HG03064 (cell line): ENCODE data around the gene SMC4.
A peak's percentile ranks its signal among the peaks of the same experiment; 100 is the strongest.
"Not testable (repeated sequence)": the region's sequence is repeated elsewhere in the genome, so short reads cannot be mapped to it uniquely, and the experiment has no call there.

Experiments
- ATAC-seq: cut with Tn5 transposase; IDR thresholded peaks from one replicate; pipeline ENCODE4 v1.9.1; 2021; ENCODE audit warnings: low read depth; ENCODE audit not compliant: unreplicated experiment

Gene SMC4

DNA sequence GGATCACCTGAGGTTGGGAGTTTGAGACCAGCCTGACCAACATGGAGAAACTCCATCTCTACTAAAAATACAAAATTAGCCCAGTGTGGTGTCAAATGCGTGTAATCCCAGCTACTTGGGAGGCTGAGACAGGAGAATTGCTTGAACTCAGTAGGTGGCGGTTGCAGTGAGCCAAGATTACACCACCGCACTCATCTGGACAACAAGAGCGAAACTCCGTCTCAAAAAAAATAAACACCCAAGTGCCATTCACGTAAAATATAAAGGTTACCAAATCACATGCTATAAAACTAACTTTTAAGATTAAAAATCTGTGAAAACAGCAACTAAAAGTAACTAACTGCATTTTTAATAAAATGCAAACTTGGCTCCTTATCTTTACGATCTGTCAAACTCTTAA, 41.2 kb downstream of the SMC4 start:
- no peak for ATAC-seq

- no peak for ATAC-seq
Measured at GRCh38 chr3:160444411-160444810, 45.0 kb downstream of the SMC4 start.

DNA sequence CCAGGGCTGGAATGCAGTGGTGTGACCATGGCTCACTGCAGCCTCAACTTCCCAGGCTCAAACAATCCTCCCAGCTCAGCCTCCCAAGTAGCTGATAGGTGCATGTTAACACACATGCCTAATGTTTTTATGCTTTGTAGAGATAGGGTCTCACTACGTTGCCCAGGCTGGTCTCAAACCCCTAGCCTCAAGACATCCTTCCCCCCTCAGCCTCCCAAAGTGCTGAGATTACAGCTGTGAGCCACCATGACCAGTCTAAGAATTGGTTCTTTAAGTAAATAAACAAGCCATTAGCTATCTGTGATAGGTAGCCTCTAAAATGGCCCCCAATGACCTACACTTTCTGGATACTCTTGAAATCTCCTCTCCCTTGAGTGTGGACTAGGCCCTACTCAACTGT, 46.4 kb downstream of the SMC4 start:
- no peak for ATAC-seq

DNA sequence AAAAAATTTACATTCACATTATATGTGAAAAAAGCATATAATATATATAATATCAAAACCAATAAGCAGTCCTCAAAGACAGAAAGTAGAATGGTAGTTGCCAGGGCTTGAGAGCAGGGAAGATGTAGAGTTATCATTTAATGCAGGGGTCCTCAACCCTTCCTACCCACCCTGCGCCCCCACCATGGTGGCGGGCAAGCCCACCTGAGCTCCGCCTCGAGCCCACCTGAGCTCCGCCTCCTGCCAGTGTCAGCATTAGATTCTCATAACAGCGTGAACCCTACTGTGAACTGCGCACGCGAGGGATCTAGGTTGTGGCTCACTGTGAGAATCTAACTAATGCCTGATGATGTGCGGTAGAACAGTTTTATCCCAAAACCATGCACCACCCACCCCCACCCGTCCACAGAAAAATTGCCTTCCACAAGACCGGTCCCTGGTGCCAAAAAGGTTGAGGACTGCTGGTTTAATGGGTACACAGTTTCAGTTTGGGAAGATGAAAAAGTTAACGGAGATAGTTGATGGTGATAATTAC, 47.1 kb downstream of the SMC4 start:
- ATAC-seq, result no peak

DNA sequence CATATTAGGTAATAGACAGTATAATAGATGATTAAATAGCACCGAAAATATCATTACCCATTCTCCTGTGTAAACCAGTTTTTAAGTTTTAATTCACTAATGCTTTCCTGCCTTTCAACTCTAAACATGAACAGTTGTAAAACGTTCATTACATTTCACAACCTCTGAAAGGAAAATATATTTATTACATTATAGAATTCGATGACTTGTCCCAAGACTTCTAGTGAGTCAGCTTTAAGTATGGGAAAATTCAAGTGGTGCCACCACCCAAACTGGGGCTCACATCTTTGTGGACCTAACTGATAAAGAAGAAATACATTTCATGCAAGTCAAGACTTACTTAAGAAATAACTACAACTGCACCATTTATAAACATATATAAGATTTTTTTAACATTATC, 48.1 kb downstream of the SMC4 start:
- no peak for ATAC-seq

DNA sequence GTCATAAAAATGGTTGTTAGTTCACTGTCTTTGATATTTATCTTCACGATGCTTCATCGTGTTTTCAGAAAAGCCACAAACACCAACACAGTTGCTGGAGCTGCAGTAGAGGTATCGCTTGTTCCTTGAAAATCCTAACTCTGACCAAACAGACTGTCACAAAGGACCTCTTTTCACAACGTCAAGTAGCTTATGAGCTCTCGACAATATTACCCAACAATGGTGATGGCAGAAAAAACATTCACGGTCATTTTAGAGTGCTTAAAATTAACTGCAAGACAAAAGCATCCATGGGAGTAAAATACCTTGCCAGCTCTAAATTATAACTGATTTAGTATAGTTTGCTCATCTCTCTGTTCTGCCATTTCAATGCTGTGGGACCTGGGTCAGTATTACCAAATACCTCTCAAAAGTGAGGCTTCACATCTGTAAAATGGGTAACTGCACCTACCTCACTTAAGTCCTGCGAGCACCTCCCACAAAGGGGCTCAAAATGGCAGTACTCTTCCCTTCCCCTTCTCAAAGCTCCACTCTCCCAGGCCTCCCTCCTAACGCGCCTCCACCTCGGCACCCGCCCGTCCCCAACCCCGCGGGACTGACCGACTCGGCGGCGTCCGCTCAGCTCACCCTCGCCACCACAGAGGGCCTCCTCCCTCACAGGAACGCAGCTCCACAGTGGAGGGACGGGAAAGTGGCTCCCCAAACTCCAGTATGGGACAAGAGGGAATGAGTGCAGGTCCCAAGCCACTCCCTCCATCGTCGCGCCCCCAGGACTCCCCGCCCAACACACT, 49.6 kb downstream of the SMC4 start:
- peak; percentile 37 for ATAC-seq

DNA sequence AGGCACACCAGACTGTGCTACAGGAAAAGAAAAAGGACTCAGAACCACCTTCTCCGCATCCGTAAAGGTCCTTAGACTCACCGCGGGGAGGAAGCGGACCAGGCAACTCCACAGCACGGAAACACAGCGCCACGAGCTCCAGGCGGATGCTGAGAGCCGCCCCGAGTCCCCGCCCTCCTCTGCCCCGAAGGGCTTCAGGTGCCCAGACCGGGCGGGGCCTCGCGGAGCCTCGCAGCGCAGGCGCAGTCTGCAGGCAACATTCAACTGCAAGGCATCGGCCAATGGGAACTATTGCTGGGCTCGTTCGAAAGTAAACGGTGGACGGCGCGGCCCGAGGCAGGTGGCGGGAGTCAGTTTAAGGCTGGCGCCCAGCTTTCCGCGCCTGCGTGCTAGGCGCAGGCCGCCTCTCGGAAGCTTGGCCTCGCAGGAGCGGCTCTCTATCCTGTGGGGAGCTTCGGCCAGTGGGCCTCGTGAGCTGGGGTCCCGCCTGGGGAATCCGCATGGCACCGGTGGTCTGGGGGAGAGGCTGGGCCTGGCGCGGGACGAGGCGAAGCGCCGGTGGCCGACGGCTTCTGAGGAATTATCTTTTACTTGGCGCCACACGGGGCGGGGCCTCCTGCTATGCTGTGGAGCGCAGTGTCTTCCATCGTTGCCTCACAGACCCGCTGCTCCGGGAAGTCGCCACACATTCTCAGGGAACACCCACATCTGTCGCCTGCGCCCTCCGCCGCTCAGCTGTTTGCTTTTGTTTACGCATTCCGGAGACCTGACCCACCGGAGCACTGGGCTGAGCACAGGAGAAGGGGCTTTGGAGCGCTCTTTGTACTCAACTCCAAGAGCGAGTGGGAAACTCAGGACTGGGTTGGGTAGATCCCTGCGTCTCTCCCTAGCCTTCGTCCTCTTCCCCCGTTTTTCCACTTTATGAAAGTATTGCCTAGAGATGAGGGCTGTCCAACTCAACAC, 50.5 kb downstream of the SMC4 start, which contains the start of gene TRIM59:
Gene TRIM59, minus strand, starts transcription at position 151 of the 963 bp plus-strand sequence. CDS start 10,603 bp downstream, outside the sequence.
- peak; percentile 96 for ATAC-seq

DNA sequence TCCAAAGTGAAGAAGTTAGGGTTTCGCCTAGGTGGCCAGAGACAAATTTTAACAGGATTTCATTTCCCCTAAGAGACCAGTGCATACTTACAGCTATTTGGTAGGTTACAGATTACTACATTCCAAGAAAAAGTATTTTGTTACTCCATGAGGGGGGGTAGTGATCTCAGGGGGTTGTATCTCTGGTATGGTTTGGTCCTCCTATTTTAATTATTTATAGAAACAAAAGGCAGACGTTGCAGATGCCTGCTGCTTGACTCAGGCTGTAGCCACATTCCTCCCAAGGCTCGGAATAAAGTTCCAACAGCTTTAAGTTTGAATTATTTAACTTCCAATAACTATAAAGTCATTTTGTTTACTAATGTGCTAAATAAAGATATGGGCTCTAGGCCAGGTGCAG, 51.4 kb downstream of the SMC4 start:
- ATAC-seq, result no peak

GRCh38 chr3:160451602-160452001, 52.2 kb downstream of the SMC4 start:
- no peak for ATAC-seq

GRCh38 chr3:160452251-160452650, 52.8 kb downstream of the SMC4 start:
- not testable (repeated sequence) for ATAC-seq

DNA sequence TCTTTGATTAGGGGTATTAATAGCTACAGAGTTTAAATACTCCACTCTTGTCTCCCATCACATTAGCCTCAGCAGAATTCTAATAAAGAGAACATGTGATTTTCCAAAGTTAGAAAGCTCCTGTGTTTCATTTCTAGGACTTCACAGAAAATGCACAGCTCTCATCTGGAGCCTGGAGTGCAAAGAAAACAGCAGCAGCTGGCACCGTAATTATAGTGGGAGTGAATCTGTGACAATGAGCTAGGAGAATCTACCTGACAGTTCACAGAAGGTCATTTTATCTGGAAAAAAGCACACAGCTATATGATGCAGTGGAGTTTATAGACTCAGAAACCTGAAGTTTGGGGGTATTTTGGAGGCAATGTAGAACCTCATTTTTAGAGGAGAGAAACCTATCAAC, 55.5 kb downstream of the SMC4 start:
- ATAC-seq, result no peak

GRCh38 chr3:160455846-160456245, 56.4 kb downstream of the SMC4 start:
- no peak for ATAC-seq

GRCh38 chr3:160458151-160458550, 58.7 kb downstream of the SMC4 start:
- ATAC-seq, result no peak

DNA sequence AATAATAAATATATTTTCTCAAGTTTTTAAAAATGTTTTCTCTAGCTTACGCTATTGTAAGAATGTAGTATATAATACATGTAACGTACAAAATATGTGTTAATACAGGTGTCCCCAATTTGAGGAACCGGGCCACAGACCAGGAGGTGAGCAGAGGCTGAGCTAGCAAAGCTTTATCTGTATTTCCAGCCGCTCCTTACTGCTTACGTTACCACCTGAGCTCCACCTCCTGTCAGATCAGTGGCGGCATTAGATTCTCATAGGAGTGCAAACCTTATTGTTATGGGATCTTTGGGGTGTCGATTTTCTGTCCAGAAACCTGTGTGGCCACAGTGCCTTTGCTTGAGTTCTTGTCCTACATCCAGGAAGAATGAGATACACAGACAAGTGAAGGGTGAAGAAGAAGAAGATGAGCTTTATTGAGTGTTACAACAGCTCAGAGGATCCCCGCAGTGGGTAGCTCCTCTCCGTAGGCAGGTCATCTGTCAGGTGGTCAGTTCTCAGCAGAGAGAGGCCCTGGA, 60.1 kb downstream of the SMC4 start:
- no peak for ATAC-seq

GRCh38 chr3:160460033-160460432, 60.6 kb downstream of the SMC4 start:
- ATAC-seq, result no peak

DNA sequence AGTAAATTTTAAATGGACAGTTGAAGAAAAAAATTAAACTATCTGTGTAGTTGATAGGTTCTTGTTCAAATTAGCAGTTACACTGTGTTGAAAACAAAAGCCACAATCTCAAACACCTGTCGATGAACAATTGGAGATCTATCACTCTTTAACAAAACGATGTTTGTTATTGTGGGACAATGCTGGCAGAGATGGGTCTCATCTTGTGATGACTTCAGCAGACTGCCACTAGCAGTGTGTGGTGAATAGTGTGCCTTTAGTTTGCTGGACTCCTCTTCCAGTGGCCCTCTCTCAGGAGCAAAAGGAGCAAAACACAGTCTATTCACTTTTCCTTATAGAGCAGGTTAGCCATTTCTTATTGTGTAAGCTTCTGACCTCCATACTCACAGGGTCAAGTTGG, 64.9 kb downstream of the SMC4 start:
- no peak for ATAC-seq

- ATAC-seq, result no peak
Measured at GRCh38 chr3:160464971-160465370, 65.5 kb downstream of the SMC4 start.

DNA sequence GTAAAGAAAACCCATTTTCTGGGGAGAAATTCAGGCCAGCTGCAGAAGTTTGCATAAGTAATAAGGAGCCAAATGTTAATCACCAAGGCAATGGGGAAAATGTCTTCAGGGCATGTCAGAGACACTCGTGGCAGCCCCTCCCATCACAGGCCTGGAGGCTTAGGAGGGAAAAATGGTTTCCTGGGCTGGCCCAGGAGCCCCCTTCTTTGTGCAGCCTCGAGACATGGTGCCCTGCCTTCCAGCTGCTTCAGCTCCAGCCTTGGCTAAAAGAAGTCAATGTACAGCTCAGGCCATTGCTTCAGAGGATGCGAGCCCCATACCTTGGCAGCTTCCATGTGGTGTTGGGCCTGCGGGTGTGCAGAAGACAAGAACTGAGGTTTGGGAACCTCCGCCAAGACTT, 70.7 kb downstream of the SMC4 start:
- ATAC-seq, result no peak

DNA sequence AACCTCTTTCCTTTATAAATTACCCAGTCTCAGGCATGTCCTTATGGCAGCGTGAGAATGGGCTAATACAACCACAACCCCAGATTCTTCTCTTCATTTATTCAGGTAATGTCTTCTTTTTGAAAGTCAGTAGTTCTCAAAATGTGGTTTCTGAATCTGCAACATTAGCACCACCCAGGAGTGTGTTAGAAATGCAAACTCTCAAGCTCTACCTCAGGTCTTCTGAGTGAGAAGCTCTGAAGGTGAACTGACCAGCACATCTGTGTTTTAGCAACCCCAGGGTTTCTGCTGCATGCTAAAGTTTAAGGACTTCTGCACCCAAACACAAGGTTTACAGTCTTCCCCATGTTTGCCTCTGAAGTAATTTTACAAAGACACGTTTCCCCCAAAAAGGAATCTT, 72.4 kb downstream of the SMC4 start:
- peak; percentile 8 for ATAC-seq

DNA sequence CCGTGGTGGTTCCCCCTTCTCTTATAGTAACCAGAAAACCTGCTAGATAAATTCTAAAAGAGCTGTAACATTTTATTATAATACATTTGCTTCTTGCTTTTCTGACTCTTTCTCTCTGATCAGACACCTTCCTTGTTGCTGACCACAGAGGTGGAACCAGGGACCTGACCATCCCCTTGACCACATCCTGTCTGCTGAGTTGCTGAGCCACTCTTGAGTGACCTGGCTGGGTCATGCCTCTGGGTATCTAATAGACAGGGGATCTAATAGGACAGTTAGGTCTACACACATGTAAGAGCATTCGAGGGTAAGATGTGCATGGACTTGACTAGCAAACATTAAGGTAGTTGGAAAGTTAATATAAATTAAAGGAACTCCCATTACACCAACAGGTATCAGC, 72.9 kb downstream of the SMC4 start:
- ATAC-seq, result peak; percentile 89

DNA sequence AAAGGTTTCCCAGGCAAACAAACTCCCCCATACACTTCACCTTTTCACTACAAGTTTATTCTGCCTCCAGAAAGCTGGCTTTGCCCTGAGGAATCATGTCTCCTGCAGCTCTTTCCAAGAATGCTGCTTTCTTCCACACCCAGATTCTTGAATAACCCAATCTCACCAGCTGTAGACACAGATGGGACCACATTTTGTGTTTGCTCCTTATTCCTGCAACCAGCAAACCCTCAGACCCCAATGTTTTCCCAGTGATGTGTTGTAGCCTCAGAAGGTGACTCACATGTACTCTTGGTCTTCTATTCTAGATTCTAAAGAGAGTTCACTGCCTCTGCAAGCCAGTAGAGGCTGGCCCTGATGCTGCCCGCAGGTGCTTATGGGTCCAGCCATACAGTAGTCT, 73.8 kb downstream of the SMC4 start:
- no peak for ATAC-seq
